Activated naive CD4-positive, alpha-beta T cell (primary cell): ENCODE measurements around the gene TSTD1.
"Not testable (repeated sequence)": the region's sequence is repeated elsewhere in the genome, so short reads cannot be mapped to it uniquely, and the experiment has no call there.

Experiments
- DNase-seq, 4 experiments: peaks; one replicate each; lab custom pipeline; 2025; lab: John Stamatoyannopoulos, UW

Gene TSTD1

GRCh38 chr1:161009602-161010211, 29.1 kb downstream of the TSTD1 start:
- no peak for DNase-seq

DNA sequence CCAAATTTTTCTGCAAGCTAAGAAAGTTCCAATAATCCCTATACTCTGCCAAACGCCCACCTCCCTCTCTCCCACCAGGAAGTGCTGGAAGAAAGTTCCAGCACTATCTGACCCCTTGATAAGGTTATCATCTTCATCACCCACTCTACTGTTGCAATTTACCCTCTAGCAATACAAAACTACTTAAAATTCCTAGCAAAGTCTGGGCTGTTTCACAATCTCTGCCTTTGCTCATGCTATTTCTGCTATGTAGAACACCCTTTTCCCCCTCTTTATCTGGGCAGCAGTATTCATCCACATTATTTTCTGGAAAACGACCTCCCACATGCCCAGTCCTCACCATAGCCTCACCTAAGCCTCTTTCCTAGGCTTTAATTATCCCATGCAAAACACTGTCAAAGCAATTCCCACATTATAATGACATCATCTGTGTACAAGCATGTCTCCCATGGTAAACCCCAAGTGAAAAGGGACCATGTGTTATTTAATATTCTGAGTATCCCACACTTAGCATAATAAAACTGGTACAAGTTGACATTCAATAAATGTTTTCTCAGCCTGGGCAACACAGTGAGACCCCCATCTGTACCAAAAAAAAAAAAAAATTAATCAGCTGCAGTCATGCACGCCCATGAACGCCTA, 29.8 kb downstream of the TSTD1 start:
- no peak for DNase-seq

DNA sequence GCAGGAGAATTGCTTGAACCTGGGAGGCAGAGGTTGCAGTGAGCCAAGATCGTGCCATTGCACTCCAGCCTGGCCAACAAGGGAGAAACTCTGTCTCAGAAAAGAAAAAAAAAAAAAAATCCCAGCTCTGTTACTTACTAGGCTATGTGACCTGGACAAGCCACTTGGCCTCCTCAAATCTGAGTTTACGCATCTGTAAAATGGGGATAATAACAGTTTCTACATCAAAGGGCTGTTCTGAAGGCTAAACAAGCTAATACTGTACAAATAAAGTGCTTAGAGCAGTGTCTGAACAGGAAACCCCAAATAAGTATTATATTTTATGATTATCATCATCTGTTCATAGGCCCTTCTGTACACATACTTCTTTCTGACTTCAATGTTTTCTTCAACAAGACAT, 31.4 kb downstream of the TSTD1 start:
- no peak for DNase-seq

DNA sequence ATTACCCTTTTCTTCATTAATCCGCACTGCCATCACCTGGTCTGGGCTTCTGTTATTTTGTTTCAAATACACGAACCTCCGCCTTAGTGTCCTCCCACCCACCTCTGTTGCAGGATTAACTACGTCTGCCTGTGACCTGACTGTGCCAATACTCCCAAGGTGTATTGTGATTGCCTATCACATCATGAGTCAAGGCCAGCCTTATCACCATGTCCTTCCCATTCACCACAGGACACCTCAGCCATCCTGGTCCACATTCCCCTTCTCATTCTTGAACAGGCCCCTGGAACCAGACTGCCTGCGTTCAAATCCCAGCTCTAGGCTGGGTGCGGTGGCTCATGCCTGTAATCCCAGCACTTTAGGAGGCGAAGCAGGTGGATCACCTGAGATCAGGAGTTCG, 32.2 kb downstream of the TSTD1 start:
- DNase-seq: no peak

DNA sequence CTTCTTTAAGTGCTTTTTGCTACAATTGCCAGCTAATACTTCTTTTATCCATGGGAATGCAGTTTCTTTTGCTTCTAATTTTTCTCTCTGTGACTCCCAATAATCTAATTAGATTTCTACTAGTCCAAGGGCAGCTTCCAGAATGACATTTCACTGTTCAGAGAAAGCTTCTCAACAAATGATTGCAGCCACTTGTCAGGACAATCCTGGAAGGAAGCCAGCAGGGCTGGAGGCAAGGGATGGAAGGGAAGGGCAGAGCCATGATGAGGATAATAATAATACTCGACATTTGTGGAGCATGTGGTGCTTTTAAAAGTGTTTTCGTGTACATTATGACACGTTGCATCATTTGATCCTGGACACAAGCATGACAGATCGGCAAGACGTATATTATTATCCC, 37.2 kb downstream of the TSTD1 start:
- DNase-seq: no peak

DNA sequence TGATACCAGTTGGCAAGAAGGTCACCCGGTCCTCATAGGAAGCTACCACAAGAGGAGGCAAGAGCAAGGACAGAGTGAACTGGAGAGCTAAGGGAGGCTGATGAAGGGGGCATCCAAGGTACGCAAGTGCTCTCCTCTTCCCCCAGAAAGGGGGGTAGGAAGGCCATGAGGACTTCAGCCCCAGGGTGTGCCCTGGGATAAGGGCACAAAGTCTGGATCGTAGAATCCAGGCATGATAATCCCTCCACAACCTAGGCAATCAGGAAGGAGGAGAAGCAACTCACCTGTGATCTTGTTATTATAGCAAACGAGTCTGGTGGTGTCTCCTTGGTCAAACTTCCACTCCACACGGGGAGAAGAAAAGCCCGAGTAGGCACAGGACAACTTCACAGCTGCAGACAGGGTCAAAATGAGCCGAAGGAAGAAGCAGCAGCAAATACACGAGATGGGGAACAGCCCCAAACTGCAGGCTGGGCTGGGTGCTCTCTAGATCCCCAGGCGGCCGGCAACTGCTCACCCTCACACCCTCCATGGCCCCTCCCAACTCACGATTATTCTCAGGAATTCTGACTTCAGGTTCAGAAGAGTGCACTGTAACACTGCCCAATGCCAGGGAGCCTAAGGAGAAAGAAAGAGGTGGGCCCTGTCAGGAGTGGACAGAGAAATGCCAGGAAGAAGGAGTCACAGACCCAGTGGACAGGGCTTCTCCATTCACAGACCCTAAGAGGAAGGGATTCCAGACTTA, 37.9 kb downstream of the TSTD1 start:
- no peak for DNase-seq

DNA sequence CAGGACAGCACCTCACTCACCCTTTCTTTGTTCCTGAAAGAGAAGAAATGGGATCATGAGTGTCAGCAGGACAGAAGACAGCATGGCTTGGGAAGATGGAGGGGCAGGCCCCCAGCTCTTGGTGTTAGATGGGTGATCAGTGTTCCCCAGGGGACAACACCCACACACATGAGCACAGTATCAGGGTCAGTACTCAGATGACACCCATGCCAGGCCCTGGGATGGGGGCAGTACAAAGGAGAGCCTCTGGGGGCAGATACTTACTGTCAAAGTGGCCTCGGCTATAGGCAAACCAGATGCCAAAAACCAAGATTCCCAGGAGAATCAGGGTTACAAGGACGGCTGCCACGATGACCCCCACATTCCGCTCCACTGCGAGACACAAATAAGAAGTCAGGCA, 39.4 kb downstream of the TSTD1 start:
- no peak for DNase-seq

GRCh38 chr1:160997323-160998038, 41.3 kb downstream of the TSTD1 start:
- DNase-seq: peak in 2 of 4 experiments; percentile 11 to 22

DNA sequence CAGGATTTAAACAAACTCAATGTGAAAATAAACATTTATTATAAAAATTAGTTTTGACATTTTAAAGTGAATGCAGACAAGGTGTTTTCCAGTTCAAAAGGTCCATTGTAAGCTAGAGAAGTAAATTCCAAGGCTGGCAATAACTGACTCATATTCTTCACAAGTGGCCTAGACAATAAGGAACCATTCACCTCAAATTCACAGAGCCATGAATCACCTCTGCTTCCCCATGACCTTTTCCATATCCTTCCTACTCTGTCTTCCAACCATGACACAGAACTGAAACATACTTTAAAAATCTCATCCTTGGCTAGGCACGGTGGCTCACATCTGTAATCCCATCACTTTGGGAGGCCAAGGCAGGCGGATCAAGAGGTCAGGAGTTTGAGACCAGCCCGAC, 42.6 kb downstream of the TSTD1 start:
- no peak for DNase-seq

- DNase-seq: no peak
These were observed 45.1 kb downstream of the TSTD1 start for GRCh38 chr1:160993544-160994193.

DNA sequence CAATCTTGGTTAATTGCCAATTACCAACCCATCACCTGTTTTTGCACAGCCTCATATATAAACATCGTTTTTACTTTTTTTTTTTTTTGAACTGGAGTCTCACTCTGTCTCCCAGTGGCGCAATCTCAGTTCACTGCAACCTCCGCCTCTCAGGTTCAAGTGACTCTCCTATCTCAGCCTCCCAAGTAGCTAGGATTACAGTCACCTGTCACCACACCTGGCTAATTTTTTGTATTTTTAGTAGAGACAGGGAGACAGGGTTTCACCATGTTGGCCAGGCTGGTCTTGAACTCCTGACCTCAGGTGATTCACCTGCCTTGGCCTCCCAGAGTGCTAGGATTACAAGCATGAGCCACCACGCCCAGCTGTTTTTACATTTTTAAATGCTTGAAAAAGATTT, 46.7 kb downstream of the TSTD1 start:
- not testable (repeated sequence) for DNase-seq
